ENCODE measurements around the gene GSTO2.
A peak's percentile ranks its signal among the peaks of the same experiment; 100 is the strongest.

Gene GSTO2

GRCh38 chr10:104333032-104333727 is 64.2 kb downstream of the GSTO2 start:
- H3K27me3 ChIP-seq (ENCODE audit: insufficient read depth, low read length), result no peaks in the 10 kb centered on the region
- no peak overlapping the region for H3K14ac ChIP-seq (ENCODE audit: low read length)
- H3K18ac ChIP-seq (ENCODE audit: low read length), result peak overlapping the region; percentile 20
- peaks cover 0 to 2% of the 10 kb centered on the region in 2 experiments for H3K36me3 ChIP-seq (ENCODE audit: control insufficient read depth in 1 of 2, insufficient read depth in 2 of 2, low read length in 2 of 2)
- peak overlapping the region; percentile 3 for H3K27ac ChIP-seq (ENCODE audit: low read depth, low read length)
- H4K8ac ChIP-seq (ENCODE audit: low read depth, low read length), result no peak overlapping the region
- H2BK5ac ChIP-seq (ENCODE audit: low read depth, low read length, poor library complexity), result no peak overlapping the region
- H2BK120ac ChIP-seq (ENCODE audit: insufficient read depth, low read length, poor library complexity), result no peak overlapping the region
- H2AFZ ChIP-seq (ENCODE audit: insufficient read depth, low read length, poor library complexity), result no peak overlapping the region
- no CpG with 5 or more reads among the region's 13 CpGs for WGBS (ENCODE audit: extremely low coverage, insufficient coverage, insufficient read length)
- H3K23ac ChIP-seq (ENCODE audit: low read length), result no peak overlapping the region
- peak in 1 of 2 donors; percentile 44 for DNase-seq
- H3K79me1 ChIP-seq (ENCODE audit: low read length), result peaks cover 37% of the 10 kb centered on the region
- no peak overlapping the region for H4K91ac ChIP-seq (ENCODE audit: low read depth, low read length)
- peaks cover 57 to 59% of the 10 kb centered on the region in 2 experiments for H3K4me1 ChIP-seq (ENCODE audit: control insufficient read depth in 1 of 2, insufficient read depth in 2 of 2, low read length in 2 of 2)
- no peak overlapping the region for H3K9ac ChIP-seq (ENCODE audit: low read length)
- no peak overlapping the region for H4K12ac ChIP-seq (ENCODE audit: low read depth, low read length)
- no peak overlapping the region for H3K4me3 ChIP-seq (ENCODE audit: low read depth, low read length)
- no peaks in the 10 kb centered on the region for H3K9me3 ChIP-seq (ENCODE audit: insufficient read depth, low read depth, low read length)
- no peak overlapping the region for H2AK5ac ChIP-seq (ENCODE audit: low read length)
- H2BK12ac ChIP-seq (ENCODE audit: low read length), result no peak overlapping the region
- no peak overlapping the region for H3K4me2 ChIP-seq (ENCODE audit: low read length)
- H3K4ac ChIP-seq (ENCODE audit: low read depth, low read length), result peak overlapping the region; percentile 13
- peaks cover 33% of the 10 kb centered on the region for H3K79me2 ChIP-seq (ENCODE audit: control insufficient read depth, insufficient read depth, low read length, poor library complexity)

DNA sequence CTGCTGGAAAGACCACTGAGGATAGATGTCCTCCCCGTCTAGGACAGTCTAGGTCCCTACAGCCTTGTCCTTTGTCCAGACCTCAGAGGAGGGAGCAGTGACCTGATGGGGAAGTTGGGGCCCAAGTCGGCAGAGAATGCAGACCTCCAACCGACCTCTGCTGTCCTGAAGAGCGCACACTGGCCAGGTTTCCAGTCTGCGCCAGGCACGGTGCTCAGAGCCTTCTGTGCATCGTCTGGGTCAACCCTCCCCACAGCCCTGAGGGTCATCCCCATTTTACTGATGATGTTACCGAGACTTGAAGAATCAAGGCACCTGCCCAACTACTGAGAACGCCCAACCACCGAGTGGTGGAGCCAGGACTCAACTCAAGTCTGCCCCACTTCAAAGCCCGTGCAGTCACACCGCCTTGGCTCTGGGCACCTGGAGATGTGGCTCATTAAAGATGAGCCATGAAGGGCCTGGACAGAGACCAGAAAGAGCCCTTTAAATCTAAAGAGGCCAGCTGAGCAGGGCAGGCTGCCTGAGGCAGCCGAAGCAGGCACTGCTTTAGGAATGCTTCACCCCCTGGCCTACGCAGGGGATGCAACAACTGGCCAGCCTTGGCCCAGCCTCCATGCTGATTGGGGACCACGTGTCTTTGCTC is 64.9 kb downstream of the GSTO2 start:
- Histone ChIP-seq H3K27me3 (ENCODE audit: insufficient read depth, low read length) (no peaks in the 10 kb centered on the region), H2BK12ac (ENCODE audit: low read length) (no peak overlapping the region), H3K79me2 (ENCODE audit: control insufficient read depth, insufficient read depth, low read length, poor library complexity) (peaks cover 29% of the 10 kb centered on the region), H3K23ac (ENCODE audit: low read length) (no peak overlapping the region), H3K9me3 (ENCODE audit: insufficient read depth, low read depth, low read length) (no peaks in the 10 kb centered on the region), H3K18ac (ENCODE audit: low read length) (peak overlapping the region; percentile 26), H2BK5ac (ENCODE audit: low read depth, low read length, poor library complexity) (no peak overlapping the region), H2AFZ (ENCODE audit: insufficient read depth, low read length, poor library complexity) (no peak overlapping the region), H3K27ac (ENCODE audit: low read depth, low read length) (no peak overlapping the region), H4K12ac (ENCODE audit: low read depth, low read length) (no peak overlapping the region), H3K9ac (ENCODE audit: low read length) (no peak overlapping the region), H3K14ac (ENCODE audit: low read length) (no peak overlapping the region), H4K8ac (ENCODE audit: low read depth, low read length) (no peak overlapping the region), H3K4me3 (ENCODE audit: low read depth, low read length) (no peak overlapping the region), H3K4ac (ENCODE audit: low read depth, low read length) (peak overlapping the region; percentile 13), H2BK120ac (ENCODE audit: insufficient read depth, low read length, poor library complexity) (no peak overlapping the region), H3K79me1 (ENCODE audit: low read length) (peaks cover 33% of the 10 kb centered on the region), H3K4me1 (ENCODE audit: control insufficient read depth in 1 of 2, insufficient read depth in 2 of 2, low read length in 2 of 2) (peaks cover 51 to 52% of the 10 kb centered on the region in 2 experiments), H3K36me3 (ENCODE audit: control insufficient read depth in 1 of 2, insufficient read depth in 2 of 2, low read length in 2 of 2) (peaks cover 0 to 2% of the 10 kb centered on the region in 2 experiments), H2AK5ac (ENCODE audit: low read length) (no peak overlapping the region), H3K4me2 (ENCODE audit: low read length) (no peak overlapping the region), H4K91ac (ENCODE audit: low read depth, low read length) (no peak overlapping the region)
- no CpG with 5 or more reads among the region's 15 CpGs for WGBS (ENCODE audit: extremely low coverage, insufficient coverage, insufficient read length)
- no peak for DNase-seq

DNA sequence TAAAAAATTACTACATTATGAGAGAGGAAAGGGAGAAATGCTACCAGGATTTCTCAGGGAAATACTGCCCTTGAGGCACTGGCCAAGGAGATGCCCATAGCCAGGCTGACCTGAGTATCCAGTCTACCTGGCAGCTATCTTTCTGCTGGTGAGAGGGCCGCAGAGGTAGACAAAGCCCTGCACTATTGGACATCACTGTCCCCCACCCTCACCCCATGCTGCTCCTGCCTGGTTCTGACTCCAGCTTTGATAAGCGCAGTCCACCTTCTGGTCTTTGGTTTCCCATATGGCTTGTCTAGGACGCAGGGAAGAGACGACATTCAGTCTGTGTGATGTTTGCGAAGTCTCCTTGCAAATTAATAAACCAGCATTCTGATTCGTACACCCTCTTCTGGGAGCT is 65.6 kb downstream of the GSTO2 start:
- Histone ChIP-seq H3K27me3 (ENCODE audit: insufficient read depth, low read length) (no peaks in the 10 kb centered on the region), H2AK5ac (ENCODE audit: low read length) (no peak overlapping the region), H3K23ac (ENCODE audit: low read length) (no peak overlapping the region), H3K4ac (ENCODE audit: low read depth, low read length) (peak overlapping the region; percentile 87), H2BK12ac (ENCODE audit: low read length) (no peak overlapping the region), H2BK120ac (ENCODE audit: insufficient read depth, low read length, poor library complexity) (no peak overlapping the region), H3K79me2 (ENCODE audit: control insufficient read depth, insufficient read depth, low read length, poor library complexity) (peaks cover 29% of the 10 kb centered on the region), H3K4me1 (ENCODE audit: control insufficient read depth in 1 of 2, insufficient read depth in 2 of 2, low read length in 2 of 2) (peaks cover 49 to 52% of the 10 kb centered on the region in 2 experiments), H2AFZ (ENCODE audit: insufficient read depth, low read length, poor library complexity) (no peak overlapping the region), H3K9ac (ENCODE audit: low read length) (no peak overlapping the region), H3K4me2 (ENCODE audit: low read length) (no peak overlapping the region), H4K8ac (ENCODE audit: low read depth, low read length) (no peak overlapping the region), H4K12ac (ENCODE audit: low read depth, low read length) (no peak overlapping the region), H3K4me3 (ENCODE audit: low read depth, low read length) (no peak overlapping the region), H3K18ac (ENCODE audit: low read length) (no peak overlapping the region), H4K91ac (ENCODE audit: low read depth, low read length) (no peak overlapping the region), H3K36me3 (ENCODE audit: control insufficient read depth in 1 of 2, insufficient read depth in 2 of 2, low read length in 2 of 2) (peaks cover 0 to 2% of the 10 kb centered on the region in 2 experiments), H2BK5ac (ENCODE audit: low read depth, low read length, poor library complexity) (no peak overlapping the region), H3K9me3 (ENCODE audit: insufficient read depth, low read depth, low read length) (no peaks in the 10 kb centered on the region), H3K14ac (ENCODE audit: low read length) (no peak overlapping the region), H3K27ac (ENCODE audit: low read depth, low read length) (no peak overlapping the region), H3K79me1 (ENCODE audit: low read length) (peaks cover 30% of the 10 kb centered on the region)
- WGBS (ENCODE audit: extremely low coverage, insufficient coverage, insufficient read length), result no CpG with 5 or more reads among the region's 6 CpGs
- DNase-seq, result no peak

- Histone ChIP-seq H3K4ac (ENCODE audit: low read depth, low read length) (peak overlapping the region; percentile 87), H3K9me3 (ENCODE audit: insufficient read depth, low read depth, low read length) (no peaks in the 10 kb centered on the region), H3K18ac (ENCODE audit: low read length) (no peak overlapping the region), H3K4me1 (ENCODE audit: control insufficient read depth in 1 of 2, insufficient read depth in 2 of 2, low read length in 2 of 2) (peaks cover 50 to 52% of the 10 kb centered on the region in 2 experiments), H4K12ac (ENCODE audit: low read depth, low read length) (no peak overlapping the region), H3K27ac (ENCODE audit: low read depth, low read length) (no peak overlapping the region), H4K91ac (ENCODE audit: low read depth, low read length) (no peak overlapping the region), H4K8ac (ENCODE audit: low read depth, low read length) (no peak overlapping the region), H2BK120ac (ENCODE audit: insufficient read depth, low read length, poor library complexity) (no peak overlapping the region), H2AK5ac (ENCODE audit: low read length) (no peak overlapping the region), H3K4me2 (ENCODE audit: low read length) (no peak overlapping the region), H3K79me1 (ENCODE audit: low read length) (peaks cover 26% of the 10 kb centered on the region), H3K23ac (ENCODE audit: low read length) (no peak overlapping the region), H3K27me3 (ENCODE audit: insufficient read depth, low read length) (no peaks in the 10 kb centered on the region), H3K9ac (ENCODE audit: low read length) (no peak overlapping the region), H3K14ac (ENCODE audit: low read length) (peak overlapping the region; percentile 51), H3K36me3 (ENCODE audit: control insufficient read depth in 1 of 2, insufficient read depth in 2 of 2, low read length in 2 of 2) (peaks cover 0 to 2% of the 10 kb centered on the region in 2 experiments), H2BK12ac (ENCODE audit: low read length) (no peak overlapping the region), H3K4me3 (ENCODE audit: low read depth, low read length) (no peak overlapping the region), H2BK5ac (ENCODE audit: low read depth, low read length, poor library complexity) (no peak overlapping the region), H2AFZ (ENCODE audit: insufficient read depth, low read length, poor library complexity) (peak overlapping the region; percentile 1), H3K79me2 (ENCODE audit: control insufficient read depth, insufficient read depth, low read length, poor library complexity) (peaks cover 29% of the 10 kb centered on the region)
- no CpG with 5 or more reads among the region's 13 CpGs for WGBS (ENCODE audit: extremely low coverage, insufficient coverage, insufficient read length)
- DNase-seq, result peak; percentile 72 to 75
Observed at GRCh38 chr10:104334965-104335650, 66.1 kb downstream of the GSTO2 start.

Measured in trophoblast cell (in vitro differentiated cells and primary cell).